HG03025 (cell line): ENCODE measurements around the gene A2M.

Experiments used
- ATAC-seq: cut with Tn5 transposase; IDR thresholded peaks from one replicate; pipeline ENCODE4 v1.9.1; 2021; ENCODE audit warnings: mild to moderate bottlenecking, moderate library complexity; ENCODE audit not compliant: unreplicated experiment, low FRiP score

Gene A2M

DNA sequence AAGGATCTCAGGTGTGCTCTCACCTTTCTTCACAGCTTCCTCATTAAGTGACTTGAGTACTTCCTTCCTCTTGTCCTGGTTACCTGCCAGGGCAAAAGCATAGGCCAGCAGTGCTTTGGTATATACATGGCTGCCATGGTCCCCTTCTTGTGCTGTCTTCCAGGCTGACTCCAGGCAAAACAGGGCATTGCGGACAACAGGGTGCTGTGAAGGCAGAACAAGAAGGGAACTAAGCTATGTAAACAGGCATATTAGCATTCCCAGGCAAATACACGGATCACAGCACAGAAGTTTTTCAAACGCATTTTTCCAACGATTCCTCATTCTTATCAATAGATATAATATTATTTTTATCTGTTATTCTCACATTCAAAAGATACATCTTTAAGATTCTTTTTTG lies 39.0 kb downstream of the A2M start:
- ATAC-seq, result no peak

DNA sequence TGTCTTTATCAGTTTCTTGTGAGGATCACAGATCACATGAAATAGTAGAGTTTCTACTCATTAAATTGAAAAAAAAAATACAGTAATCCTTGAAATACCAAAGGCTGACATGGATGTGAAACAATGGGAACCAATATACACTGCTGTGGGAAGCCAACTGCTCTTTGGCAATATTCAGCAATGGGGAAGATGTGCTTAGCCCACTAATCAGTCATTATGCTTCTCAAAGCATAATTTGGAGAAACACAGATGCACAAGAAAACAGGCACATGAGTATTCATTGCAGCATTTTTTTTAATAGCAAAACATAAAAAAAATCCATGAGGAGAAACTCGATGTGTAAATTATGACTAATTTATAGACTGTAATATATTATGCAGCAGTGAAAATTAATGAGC lies 40.6 kb downstream of the A2M start:
- ATAC-seq, result no peak

- ATAC-seq, result no peak
Observed at GRCh38 chr12:9074484-9075137, 41.1 kb downstream of the A2M start.

GRCh38 chr12:9073076-9073475 lies 42.6 kb downstream of the A2M start:
- no peak for ATAC-seq

- no peak for ATAC-seq
Observed at GRCh38 chr12:9072481-9073038, 43.2 kb downstream of the A2M start.

DNA sequence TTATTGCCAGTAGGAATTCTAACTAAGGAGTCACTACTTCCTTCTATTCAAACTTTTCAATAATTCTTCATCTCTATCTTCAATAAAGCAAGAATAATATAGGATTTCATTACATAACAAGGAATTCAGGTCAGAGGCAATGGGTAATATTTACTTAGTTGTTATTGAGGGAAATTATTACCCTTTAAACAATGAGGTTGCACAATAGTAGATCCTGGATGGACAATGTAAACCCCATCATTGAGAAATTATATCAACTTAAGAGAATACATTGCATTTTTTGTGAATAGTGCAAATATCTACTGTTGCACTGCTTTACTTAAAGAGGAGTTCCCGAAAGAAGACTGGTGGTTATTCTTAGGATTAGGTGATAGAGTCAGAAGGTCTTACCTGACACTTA lies 43.8 kb downstream of the A2M start:
- ATAC-seq, result no peak

- no peak for ATAC-seq
Observed at GRCh38 chr12:9071518-9071917, 44.2 kb downstream of the A2M start.

DNA sequence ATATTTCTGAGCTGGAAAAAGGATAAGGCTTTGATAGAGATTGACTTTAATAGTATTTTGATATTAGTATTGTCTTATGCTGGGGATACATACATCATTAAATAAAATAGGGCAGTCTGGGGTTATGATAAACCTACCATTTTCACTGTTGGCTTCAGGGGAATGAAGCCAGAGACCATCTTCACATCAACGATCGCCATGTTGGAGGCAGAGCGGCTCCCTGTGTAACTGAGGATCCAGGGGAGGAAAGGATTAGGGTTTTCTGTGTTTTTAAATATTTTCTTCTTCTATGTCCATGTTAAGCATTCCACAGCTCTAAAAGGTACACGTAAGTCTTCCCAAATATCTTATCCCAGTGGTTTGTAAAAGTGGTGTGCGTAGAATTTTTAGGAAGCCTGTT lies 45.4 kb downstream of the A2M start:
- no peak for ATAC-seq

- no peak for ATAC-seq
Observed at GRCh38 chr12:9068600-9068999, 47.1 kb downstream of the A2M start.

DNA sequence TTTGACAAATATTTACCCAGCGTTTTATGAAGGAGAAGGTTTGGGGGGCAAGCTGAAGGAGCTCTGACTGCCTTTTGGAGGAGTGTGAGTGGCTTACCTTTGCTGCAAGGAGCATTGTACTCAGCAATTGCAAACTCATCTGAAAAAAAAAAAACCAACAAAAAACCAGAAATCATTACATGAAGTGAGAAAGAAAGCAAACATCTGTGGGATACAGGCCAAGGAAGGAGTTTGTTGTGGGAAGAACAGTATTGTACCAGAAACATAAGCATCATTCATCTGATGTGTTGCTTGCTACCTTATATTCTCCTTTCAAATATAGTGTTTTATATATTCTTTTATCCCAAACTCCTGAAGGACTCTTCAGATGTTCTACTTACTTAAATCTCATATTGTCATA lies 47.6 kb downstream of the A2M start:
- ATAC-seq, result no peak

- ATAC-seq, result no peak
Observed at GRCh38 chr12:9066755-9067423, 48.8 kb downstream of the A2M start.

DNA sequence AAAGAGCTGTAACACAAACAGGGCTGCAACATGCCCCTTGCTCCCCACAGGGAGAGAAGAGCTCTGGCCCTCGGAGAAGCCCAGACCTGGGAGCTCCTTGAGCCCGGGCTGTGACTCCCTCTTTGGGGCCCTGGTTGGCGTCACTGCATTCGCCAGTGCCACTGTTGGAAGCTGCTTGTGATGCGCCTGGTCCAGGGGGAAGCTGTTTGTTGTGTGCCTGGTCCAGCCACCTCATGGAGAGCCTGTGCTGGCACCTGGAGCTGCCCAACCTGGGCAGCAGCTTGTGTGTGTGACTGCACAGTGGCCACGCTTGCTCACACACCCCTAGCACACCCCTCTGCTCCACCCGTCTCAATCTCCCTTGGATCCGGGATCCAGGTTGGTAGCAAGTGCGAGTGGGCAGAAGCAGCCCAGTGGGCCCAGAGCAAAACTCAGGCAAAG lies 49.5 kb downstream of the A2M start:
- ATAC-seq, result no peak

DNA sequence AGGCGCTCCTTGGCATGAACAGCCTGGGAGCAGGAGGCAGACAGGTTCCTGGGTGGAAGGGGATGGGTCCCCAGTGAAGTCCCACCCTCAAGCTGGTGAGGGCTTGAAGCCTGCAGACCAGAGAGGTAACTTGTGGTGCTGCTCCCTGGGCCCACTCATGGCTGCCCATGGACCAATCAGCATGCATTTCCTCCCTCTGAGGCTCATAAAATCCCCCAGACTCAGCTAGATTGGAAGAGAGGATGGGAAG lies 50.2 kb downstream of the A2M start:
- ATAC-seq, result no peak

DNA sequence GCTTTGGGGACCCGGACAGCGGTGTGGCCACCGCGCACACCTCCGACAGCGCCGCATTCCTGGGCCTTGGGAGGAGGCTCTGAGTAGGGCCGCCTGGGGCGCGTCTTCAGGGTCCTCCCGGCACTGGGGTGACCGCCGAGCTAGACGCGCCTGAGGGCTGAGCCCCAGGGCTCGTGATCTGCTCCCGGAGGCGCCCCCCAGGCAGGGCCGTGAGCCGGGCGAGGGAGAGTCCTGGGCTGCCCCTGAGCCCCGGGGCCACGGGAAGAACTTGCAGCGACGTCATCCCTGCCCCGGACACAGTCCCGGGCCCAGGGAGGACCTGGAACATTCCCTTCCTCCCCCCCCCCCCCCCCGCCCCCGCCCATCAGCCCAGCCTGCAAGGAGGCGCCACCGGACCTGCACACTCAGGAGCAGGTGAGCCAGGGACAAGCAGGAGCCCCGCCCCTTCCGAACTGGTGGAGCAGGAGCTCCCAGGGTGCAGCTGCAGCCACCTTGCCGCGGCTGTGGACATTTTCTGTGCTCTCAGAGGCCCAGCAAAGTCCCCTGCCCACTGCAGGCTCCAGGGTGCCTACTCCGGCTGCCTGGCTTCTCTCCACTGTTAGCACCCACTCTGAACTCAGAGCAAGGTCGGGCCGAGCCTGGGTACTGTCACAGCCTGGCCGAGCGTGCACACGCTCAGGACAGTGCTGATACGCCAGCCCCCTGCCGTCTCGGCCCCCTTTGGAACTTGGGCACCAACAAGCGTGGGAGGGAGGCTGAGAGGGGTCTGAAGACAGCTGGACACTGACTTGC lies 50.7 kb downstream of the A2M start:
- no peak for ATAC-seq

DNA sequence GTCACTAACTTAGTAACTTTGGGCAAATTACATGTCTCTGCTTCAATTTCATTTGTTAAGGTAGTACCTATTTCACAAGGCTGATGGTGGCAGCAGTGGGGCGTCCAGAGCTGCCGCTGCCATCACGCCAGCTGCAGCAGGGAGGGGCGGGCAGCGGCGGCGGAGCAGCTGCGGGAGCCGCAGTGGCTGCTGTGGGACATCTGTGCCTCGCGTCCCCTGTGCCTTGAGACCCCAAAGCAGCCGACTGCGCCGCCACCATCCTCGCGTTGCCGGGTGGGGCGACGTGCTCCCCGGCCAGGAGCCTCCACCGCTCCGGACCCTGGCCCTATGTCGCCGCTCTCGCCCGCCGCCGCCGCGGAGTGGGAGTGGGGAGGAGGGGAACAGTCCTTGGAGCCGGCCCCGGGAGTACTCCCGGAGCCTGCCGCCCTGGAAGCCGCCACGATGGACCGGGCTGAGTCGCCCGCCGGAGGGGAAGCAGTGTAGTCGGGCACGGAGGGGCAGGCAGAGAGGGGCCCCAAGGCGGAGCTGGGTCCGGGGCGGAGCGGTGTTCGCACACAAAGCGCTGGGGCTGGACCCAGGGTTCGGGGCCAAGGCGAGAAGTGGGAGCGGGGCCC lies 51.4 kb downstream of the A2M start:
- no peak for ATAC-seq

DNA sequence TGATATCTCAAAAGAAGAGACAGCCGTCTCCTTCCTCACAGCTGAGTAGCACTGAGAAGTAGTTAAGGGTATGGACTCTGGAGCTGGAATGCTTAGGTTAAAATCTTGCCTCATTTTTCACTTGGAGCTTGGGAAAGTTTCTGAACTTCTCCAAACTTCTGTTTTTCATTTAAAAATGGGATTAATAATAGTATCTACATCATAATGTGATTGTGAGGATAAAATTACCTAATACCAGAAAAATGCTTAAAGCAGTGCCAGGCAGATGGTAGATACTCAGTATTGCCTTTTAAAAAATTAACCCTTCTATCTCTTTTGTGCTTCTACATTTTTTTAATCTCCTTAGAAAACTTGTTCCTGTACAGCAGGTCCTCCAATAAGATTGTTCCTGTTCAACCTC lies 63.1 kb downstream of the A2M start:
- ATAC-seq, result no peak

DNA sequence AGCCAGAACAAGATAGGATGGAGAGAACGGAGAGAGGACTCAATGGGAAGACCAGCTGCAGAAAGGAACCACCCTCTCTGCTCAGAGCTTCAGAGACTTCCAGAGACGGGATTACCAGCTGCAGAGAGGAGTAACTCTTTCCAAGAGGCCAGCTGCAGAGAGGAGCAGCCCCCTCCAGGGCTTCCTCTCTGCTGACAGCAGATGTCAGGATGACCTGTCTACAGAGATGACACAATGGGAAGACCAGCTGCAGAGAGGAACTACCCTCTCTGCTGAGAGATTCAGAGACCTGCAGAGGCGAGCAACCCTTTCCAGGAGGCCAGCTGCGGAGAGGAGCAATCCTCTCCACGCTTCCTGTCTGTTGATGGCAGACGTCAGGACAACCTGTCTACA lies 64.6 kb downstream of the A2M start:
- no peak for ATAC-seq

DNA sequence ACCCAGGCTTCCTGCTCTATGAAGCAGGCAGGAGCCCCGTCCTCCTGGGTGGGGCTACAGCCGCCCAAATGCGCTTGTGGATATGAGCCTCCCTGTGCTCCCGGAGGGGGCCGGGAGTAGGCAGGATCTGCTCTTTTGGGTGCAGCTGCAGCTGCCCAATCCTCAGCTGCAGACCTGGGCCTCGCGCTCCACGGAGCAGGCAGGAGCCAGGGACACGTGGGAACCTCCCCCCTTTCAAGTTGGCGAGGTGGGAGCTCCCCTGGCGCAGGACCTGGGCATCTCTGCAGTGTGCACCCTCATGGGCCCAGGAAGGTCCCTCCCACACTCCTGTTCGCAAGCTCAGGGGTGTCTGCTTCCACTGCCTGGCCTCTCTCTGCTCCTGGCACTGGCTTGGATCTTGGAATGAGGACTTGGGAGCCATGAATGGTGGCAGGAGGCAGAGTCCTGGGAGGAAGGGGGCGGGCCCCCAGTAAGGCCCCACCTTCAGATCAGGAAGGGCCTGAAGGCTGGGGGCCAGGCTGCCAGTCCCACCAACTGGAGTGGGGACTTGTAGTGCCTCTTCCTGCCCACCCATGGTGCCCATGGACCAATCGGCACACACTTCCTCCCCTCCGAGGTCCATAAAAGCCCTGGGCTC lies 65.1 kb downstream of the A2M start:
- no peak for ATAC-seq

- ATAC-seq, result no peak
Observed at GRCh38 chr12:9049520-9050133, 66.1 kb downstream of the A2M start.

GRCh38 chr12:9048930-9049329 lies 66.8 kb downstream of the A2M start:
- ATAC-seq, result no peak
